Lung microvascular endothelial cell (primary cell): ENCODE measurements around the gene GJB5. TPM values are rescaled to one million over a fixed set of nuclear protein-coding genes. Genes with fewer than 3 reads are reported as not detected.

Source experiments
- DNase-seq, 2 donors: peaks; one replicate each; pipeline versions ENCODE4 v3.0.0 to v3.0.0-alpha.2; 2010; ENCODE audit warnings: low read depth in 2 of 2
- total RNA-seq: library from RNA; depleted of rRNA; stranded (reverse); fragments of >200 nt; gene quantifications from 2 replicates; pipeline ENCODE4 v1.2.1, GENCODE V29; 2014

The GJB5 gene
- total RNA-seq, 1 donor from 2014 or later, result not detected

GRCh38 chr1:34776911-34777310 lies 22.1 kb downstream of the GJB5 start:
- no peak for DNase-seq

- no peak for DNase-seq
These were observed 22.9 kb downstream of the GJB5 start for GRCh38 chr1:34777519-34778321.

- DNase-seq, result no peak
These were observed 23.5 kb downstream of the GJB5 start for GRCh38 chr1:34778381-34778780.

GRCh38 chr1:34779005-34779404 lies 24.2 kb downstream of the GJB5 start:
- no peak for DNase-seq

GRCh38 chr1:34779526-34779925 lies 24.7 kb downstream of the GJB5 start:
- no peak for DNase-seq

GRCh38 chr1:34779962-34780361 lies 25.1 kb downstream of the GJB5 start:
- no peak for DNase-seq

GRCh38 chr1:34780528-34780927 lies 25.7 kb downstream of the GJB5 start:
- DNase-seq, result no peak

- DNase-seq, result no peak
These were observed 26.4 kb downstream of the GJB5 start, which contains the start of gene GJB3 for GRCh38 chr1:34781071-34781843. TSS of gene GJB3 (plus strand) at chr1:34781214. CDS start at chr1:34784763, 3,549 bp downstream.

GRCh38 chr1:34781844-34782391 lies 27.1 kb downstream of the GJB5 start:
- DNase-seq, result no peak

- no peak for DNase-seq
These were observed 29.9 kb downstream of the GJB5 start for GRCh38 chr1:34784751-34785221.

- DNase-seq, result no peak
These were observed 30.5 kb downstream of the GJB5 start for GRCh38 chr1:34785231-34785874.

GRCh38 chr1:34785875-34786470 lies 31.1 kb downstream of the GJB5 start:
- no peak for DNase-seq

GRCh38 chr1:34786521-34787325 lies 31.9 kb downstream of the GJB5 start:
- peak; percentile 82 to 91 for DNase-seq

- peak; percentile 34 to 69 for DNase-seq
These were observed 32.9 kb downstream of the GJB5 start for GRCh38 chr1:34787461-34788420.

GRCh38 chr1:34790985-34791384 lies 36.1 kb downstream of the GJB5 start:
- no peak for DNase-seq

- DNase-seq, result no peak
These were observed 37.6 kb downstream of the GJB5 start for GRCh38 chr1:34792424-34792823.

GRCh38 chr1:34792868-34793727 lies 38.3 kb downstream of the GJB5 start, which contains the start of gene GJA4:
TSS of gene GJA4 (plus strand) at chr1:34792999. CDS start at chr1:34794214, 1,215 bp downstream.
- DNase-seq, result peak in 1 of 2 donors; percentile 53
